Left ventricle myocardium inferior (tissue), 1 donor: ENCODE data around the gene LRRN3. TPM values are rescaled to one million over a fixed set of nuclear protein-coding genes. Genes with fewer than 3 reads are reported as not detected.

Source experiments
- DNase-seq: peaks from one replicate; pipeline ENCODE4 v3.0.0-alpha.2; 2020
- H3K27ac ChIP-seq: fragments of 200-600 bp; replicated peaks from 2 replicates; pipeline ENCODE4 v1.8.0; 2021
- H3K27me3 ChIP-seq: fragments of 200-600 bp; 2 replicates; pipeline ENCODE4 v1.8.0; 2021; ENCODE audit warnings: low read depth
- H3K36me3 ChIP-seq: fragments of 200-600 bp; 2 replicates; pipeline ENCODE4 v1.8.0; 2021
- H3K4me1 ChIP-seq: fragments of 200-600 bp; 2 replicates; pipeline ENCODE4 v1.8.0; 2021
- H3K4me3 ChIP-seq: fragments of 200-600 bp; 2 replicates; pipeline ENCODE4 v1.8.0; 2021; ENCODE audit warnings: mild to moderate bottlenecking, moderate library complexity
- H3K9me3 ChIP-seq: fragments of 200-600 bp; replicated peaks from 2 replicates; pipeline ENCODE4 v1.8.0; 2021
- intact Hi-C: fragments of 100-400 bp; cut with micrococcal nuclease; formaldehyde crosslinking; loops from one replicate; pipeline ENCODE4 v1.11.0; 2022
- total RNA-seq: library from RNA; stranded (reverse); fragmentation: NEBNext Ultra II Directional; extraction: Animal tissue kit (Norgen Biotek cat#: 25700); gene quantifications from one replicate; pipeline ENCODE4 v1.2.1, GENCODE V29; 2021
- TF ChIP-seq, protein P1 (sequence below): fragments of 200-600 bp; IDR thresholded peaks from 2 replicates; pipeline ENCODE4 v1.8.0; 2021; ENCODE audit warnings: antibody characterized with exemption, mild to moderate bottlenecking, borderline replicate concordance
- donor health status: DM: no; HTN: yes; CAD: no; lungs with severe emphysema.

The LRRN3 gene
- total RNA-seq, 1 donor from 2014 or later: 7.4 TPM

GRCh38 chr7:111173990-111174389 lies 83.1 kb downstream of the LRRN3 start:
- TF ChIP-seq, protein P1, sequence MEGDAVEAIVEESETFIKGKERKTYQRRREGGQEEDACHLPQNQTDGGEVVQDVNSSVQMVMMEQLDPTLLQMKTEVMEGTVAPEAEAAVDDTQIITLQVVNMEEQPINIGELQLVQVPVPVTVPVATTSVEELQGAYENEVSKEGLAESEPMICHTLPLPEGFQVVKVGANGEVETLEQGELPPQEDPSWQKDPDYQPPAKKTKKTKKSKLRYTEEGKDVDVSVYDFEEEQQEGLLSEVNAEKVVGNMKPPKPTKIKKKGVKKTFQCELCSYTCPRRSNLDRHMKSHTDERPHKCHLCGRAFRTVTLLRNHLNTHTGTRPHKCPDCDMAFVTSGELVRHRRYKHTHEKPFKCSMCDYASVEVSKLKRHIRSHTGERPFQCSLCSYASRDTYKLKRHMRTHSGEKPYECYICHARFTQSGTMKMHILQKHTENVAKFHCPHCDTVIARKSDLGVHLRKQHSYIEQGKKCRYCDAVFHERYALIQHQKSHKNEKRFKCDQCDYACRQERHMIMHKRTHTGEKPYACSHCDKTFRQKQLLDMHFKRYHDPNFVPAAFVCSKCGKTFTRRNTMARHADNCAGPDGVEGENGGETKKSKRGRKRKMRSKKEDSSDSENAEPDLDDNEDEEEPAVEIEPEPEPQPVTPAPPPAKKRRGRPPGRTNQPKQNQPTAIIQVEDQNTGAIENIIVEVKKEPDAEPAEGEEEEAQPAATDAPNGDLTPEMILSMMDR: no peak
- H3K9me3 ChIP-seq: peaks cover 1% of the 10 kb centered on the region
- no peak overlapping the region for H3K4me3 ChIP-seq
- H3K27me3 ChIP-seq: no peaks in the 10 kb centered on the region
- intact Hi-C loops: no loop called here
- no peaks in the 10 kb centered on the region for H3K4me1 ChIP-seq
- no peak overlapping the region for H3K27ac ChIP-seq
- H3K36me3 ChIP-seq: no peaks in the 10 kb centered on the region
- no peak for DNase-seq

GRCh38 chr7:111174510-111174909 lies 83.6 kb downstream of the LRRN3 start:
- no peaks in the 10 kb centered on the region for H3K36me3 ChIP-seq
- H3K4me1 ChIP-seq: no peaks in the 10 kb centered on the region
- H3K9me3 ChIP-seq: peaks cover 6% of the 10 kb centered on the region
- intact Hi-C loops: no loop called here
- no peak overlapping the region for H3K4me3 ChIP-seq
- TF ChIP-seq, protein P1: no peak
- H3K27ac ChIP-seq: no peak overlapping the region
- no peaks in the 10 kb centered on the region for H3K27me3 ChIP-seq
- no peak for DNase-seq
